MCF 10A (cell line): ENCODE data around the gene C6orf136. TPM values are rescaled to one million over a fixed set of nuclear protein-coding genes. Genes with fewer than 3 reads are reported as not detected.

Source experiments
- BruUV-seq: library from RNA; stranded (reverse); fragments of 400-500 nt; replicated peaks from 2 replicates; lab custom pipeline; 2021; lab: Mats Ljungman, UMichigan
- CTCF ChIA-PET: fragments of 300-600 bp; sonication (Branson Sonifier 250); formaldehyde crosslinking; extraction: SDS; loops from one replicate; lab custom pipeline; 2021; ENCODE audit warnings: antibody characterized with exemption, inconsistent platforms; lab: Yijun Ruan, JAX
- POLR2A ChIA-PET: fragments of 300-600, 350-650 bp; sonication (Branson Sonifier 250); formaldehyde crosslinking; extraction: SDS; loops from one replicate; lab custom pipeline; 2020; ENCODE audit warnings: antibody characterized with exemption, inconsistent platforms; lab: Yijun Ruan, JAX
- DNase-seq: peaks from one replicate; pipeline ENCODE4 v3.0.0-alpha.2; 2018; ENCODE audit not compliant: unreplicated experiment
- H3K27ac Mint-ChIP-seq: one replicate; pipeline ENCODE4 v1.8.0; 2022; ENCODE audit warnings: mild to moderate bottlenecking, low read depth, mixed read lengths; ENCODE audit not compliant: unreplicated experiment
- H3K27me3 Mint-ChIP-seq: one replicate; pipeline ENCODE4 v1.8.0; 2022; ENCODE audit warnings: mixed read lengths; ENCODE audit not compliant: insufficient read depth, unreplicated experiment
- H3K36me3 Mint-ChIP-seq: one replicate; pipeline ENCODE4 v1.8.0; 2022; ENCODE audit warnings: mild to moderate bottlenecking, moderate library complexity, mixed read lengths; ENCODE audit not compliant: insufficient read depth, unreplicated experiment
- H3K4me1 Mint-ChIP-seq: one replicate; pipeline ENCODE4 v1.8.0; 2022; ENCODE audit warnings: mixed read lengths; ENCODE audit not compliant: insufficient read depth, unreplicated experiment
- H3K4me3 Mint-ChIP-seq: one replicate; pipeline ENCODE4 v1.8.0; 2022; ENCODE audit warnings: mild to moderate bottlenecking, moderate library complexity, mixed read lengths; ENCODE audit not compliant: unreplicated experiment
- H3K9me3 Mint-ChIP-seq: one replicate; pipeline ENCODE4 v1.8.0; 2022; ENCODE audit warnings: mixed read lengths; ENCODE audit not compliant: unreplicated experiment
- CTCF ChIP-seq: fragments of 200-600 bp; IDR thresholded peaks from one replicate; pipeline ENCODE4 v1.8.0; 2022; ENCODE audit warnings: antibody characterized with exemption, mild to moderate bottlenecking; ENCODE audit not compliant: unreplicated experiment
- intact Hi-C: fragments of 100-400 bp; cut with micrococcal nuclease; formaldehyde crosslinking; loops from 2 replicates; pipeline ENCODE4 v1.14.1; 2022
- total RNA-seq: library from RNA; stranded (reverse); gene quantifications from 2 replicates; pipeline ENCODE4 v1.2.3, GENCODE V29; 2022

C6orf136 gene
- total RNA-seq, 1 experiment from 2014 or later, result 10.3 TPM

GRCh38 chr6:30689022-30689865, 42.3 kb downstream of the C6orf136 start:
- POLR2A ChIA-PET, result interaction anchor here (0.8 to 13.9 kb wide), 5 partner anchors 8 to 132 kb away, joined by 3 to 477 read pairs (median 17); partner anchors contain the start of genes DHX16, FLOT1, MDC1 and PRR3
- no peak for TF ChIP-seq CTCF
- CTCF ChIA-PET, result interaction anchor here (0.6 to 5.5 kb wide), 9 partner anchors 10 to 379 kb away, joined by 3 to 62 read pairs (median 3); partner anchors contain the start of genes DHX16 and VARS2
- no TSS peak for BruUV-seq
- H3K9me3 Mint-ChIP-seq, result no peaks in the 10 kb centered on the region
- no peaks in the 10 kb centered on the region for H3K27me3 Mint-ChIP-seq
- H3K4me1 Mint-ChIP-seq, result peaks cover 51% of the 10 kb centered on the region
- peak overlapping the region; percentile 94 for H3K4me3 Mint-ChIP-seq
- DNase-seq, result no peak
- intact Hi-C loops, result loop anchor here (5.0 kb wide), 1 partner anchor 133 kb away; no protein-coding TSS in a partner anchor
- H3K36me3 Mint-ChIP-seq, result peaks cover 13% of the 10 kb centered on the region
- H3K27ac Mint-ChIP-seq, result peak overlapping the region; percentile 80

DNA sequence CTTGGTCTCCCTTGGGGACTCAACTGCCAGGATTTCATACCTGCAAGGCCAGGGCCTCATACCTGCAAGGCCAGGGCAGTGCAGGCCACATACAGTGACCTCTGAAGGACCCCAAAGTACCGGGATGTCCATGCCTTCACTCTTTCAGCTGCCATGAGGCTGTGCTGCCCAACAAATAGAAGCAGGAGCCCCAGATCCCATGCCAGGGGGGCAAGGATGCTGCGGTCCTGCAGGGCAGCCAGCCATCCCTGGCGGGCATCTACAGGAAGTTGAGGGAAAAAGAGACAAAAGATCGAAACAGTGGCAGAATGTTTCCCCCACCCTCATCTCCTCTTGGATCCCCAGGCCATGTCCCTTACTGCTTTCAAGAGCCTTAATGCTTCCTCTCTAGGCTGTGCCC, 43.1 kb downstream of the C6orf136 start:
- intact Hi-C loops, result loop anchor here (5.0 kb wide), 1 partner anchor 132 kb away; no protein-coding TSS in a partner anchor
- H3K27me3 Mint-ChIP-seq, result no peaks in the 10 kb centered on the region
- no TSS peak for BruUV-seq
- peak overlapping the region; percentile 94 for H3K4me3 Mint-ChIP-seq
- H3K9me3 Mint-ChIP-seq, result no peaks in the 10 kb centered on the region
- no peak for DNase-seq
- H3K4me1 Mint-ChIP-seq, result peaks cover 50% of the 10 kb centered on the region
- ChIA-PET POLR2A (interaction anchor here (0.8 to 13.9 kb wide), 14 partner anchors 8 to 711 kb away, joined by 3 to 477 read pairs (median 8); partner anchors contain the start of genes ABCF1, DHX16, MDC1 and MRPS18B), CTCF (interaction anchor here (0.7 to 5.5 kb wide), 5 partner anchors 11 to 378 kb away, joined by 3 to 62 read pairs (median 24); no protein-coding TSS in a partner anchor)
- H3K27ac Mint-ChIP-seq, result peak overlapping the region; percentile 90
- H3K36me3 Mint-ChIP-seq, result peaks cover 8% of the 10 kb centered on the region
- no peak for TF ChIP-seq CTCF

DNA sequence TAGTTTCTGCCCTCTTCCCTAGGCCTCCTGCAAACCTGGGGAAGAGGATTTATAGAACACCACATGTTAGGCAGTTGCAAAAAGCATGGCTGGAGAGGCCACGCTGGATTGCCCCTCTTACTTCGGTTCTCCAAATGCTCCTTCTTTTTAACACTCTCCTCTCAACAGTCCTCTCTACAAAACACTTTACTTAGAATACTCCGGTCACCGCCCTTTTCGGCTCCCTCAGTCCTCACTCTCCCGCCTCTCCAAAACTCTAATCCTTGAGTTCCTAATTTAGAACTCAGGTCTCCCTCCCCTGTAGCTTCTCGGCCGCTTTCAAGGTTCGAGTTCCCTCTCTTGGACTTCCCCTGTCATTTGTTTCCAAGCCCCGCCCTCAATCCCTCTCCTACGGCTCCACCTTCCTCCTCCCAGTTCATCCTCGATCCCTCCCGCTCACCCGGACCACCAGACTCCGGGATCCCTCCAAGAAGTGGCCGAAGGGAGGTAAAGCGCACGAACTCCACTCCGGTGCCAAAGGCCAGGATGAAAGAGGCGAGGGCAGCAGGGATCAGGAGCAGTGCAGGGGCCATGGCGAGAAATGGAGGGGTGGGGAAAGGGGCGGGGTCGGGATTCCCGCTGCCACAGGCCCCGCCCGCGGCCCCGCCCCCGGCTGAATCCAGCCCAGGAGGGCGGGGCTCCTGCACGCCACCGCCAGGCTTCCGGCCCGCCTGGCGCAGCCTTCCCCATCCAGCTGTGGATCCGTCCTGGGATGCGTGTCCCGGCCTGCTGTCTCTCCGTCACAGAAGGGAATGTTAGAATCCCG, 43.7 kb downstream of the C6orf136 start, which contains the start of gene NRM:
NRM (minus strand) TSS at position 582 of the 805 bp plus-strand sequence; CDS start at position 572, 10 bp downstream.
- peaks cover 47% of the 10 kb centered on the region for H3K4me1 Mint-ChIP-seq
- intact Hi-C loops, result no loop called here
- H3K36me3 Mint-ChIP-seq, result peaks cover 2% of the 10 kb centered on the region
- H3K9me3 Mint-ChIP-seq, result no peaks in the 10 kb centered on the region
- TF ChIP-seq CTCF, result no peak
- peak; percentile 94 for DNase-seq
- ChIA-PET POLR2A (interaction anchor here (0.6 to 13.9 kb wide), 20 partner anchors 8 to 710 kb away, joined by 3 to 477 read pairs (median 7); partner anchors contain the start of genes ABCF1, DHX16, MDC1 and MRPS18B), CTCF (interaction anchor here (0.6 to 5.5 kb wide), 6 partner anchors 11 to 149 kb away, joined by 3 to 62 read pairs (median 14); no protein-coding TSS in a partner anchor)
- H3K4me3 Mint-ChIP-seq, result peak within 1 kb of the TSS; percentile 94
- no peaks in the 10 kb centered on the region for H3K27me3 Mint-ChIP-seq
- no TSS peak for BruUV-seq
- H3K27ac Mint-ChIP-seq, result peak within 1 kb of the TSS; percentile 90
